GM19240 (cell line): ENCODE results near the gene NAT14.
"Not testable (repeated sequence)": the region's sequence is repeated elsewhere in the genome, so short reads cannot be mapped to it uniquely, and the experiment has no call there.

Experiments used
- DNase-seq: peaks from one replicate; pipeline ENCODE4 v3.0.0; 2011; ENCODE audit warnings: low spot score; ENCODE audit not compliant: insufficient read length

The NAT14 gene

GRCh38 chr19:55486971-55487923 is 2.3 kb downstream of the NAT14 start:
- DNase-seq: no peak

- no peak for DNase-seq
These were observed 3.1 kb downstream of the NAT14 start, which contains the start of gene SSC5D for GRCh38 chr19:55487924-55488687. TSS of gene SSC5D (plus strand) at chr19:55488436. CDS start at chr19:55488590, 154 bp downstream.

GRCh38 chr19:55488986-55489710 is 4.2 kb downstream of the NAT14 start:
- no peak for DNase-seq

- no peak for DNase-seq
These were observed 4.9 kb downstream of the NAT14 start for GRCh38 chr19:55489711-55490477.

GRCh38 chr19:55490478-55491432 is 5.8 kb downstream of the NAT14 start:
- no peak for DNase-seq

GRCh38 chr19:55491546-55492360 is 6.8 kb downstream of the NAT14 start:
- DNase-seq: no peak

GRCh38 chr19:55492362-55492944 is 7.5 kb downstream of the NAT14 start:
- no peak for DNase-seq

GRCh38 chr19:55493052-55493644 is 8.2 kb downstream of the NAT14 start:
- no peak for DNase-seq

GRCh38 chr19:55493645-55494171 is 8.7 kb downstream of the NAT14 start:
- no peak for DNase-seq

GRCh38 chr19:55494172-55494761 is 9.3 kb downstream of the NAT14 start:
- DNase-seq: no peak

- DNase-seq: no peak
These were observed 10.8 kb downstream of the NAT14 start for GRCh38 chr19:55495646-55496349.

- DNase-seq: not testable (repeated sequence)
These were observed 11.8 kb downstream of the NAT14 start for GRCh38 chr19:55496820-55497219.

- DNase-seq: no peak
These were observed 12.8 kb downstream of the NAT14 start for GRCh38 chr19:55497763-55498162.

GRCh38 chr19:55498246-55498840 is 13.4 kb downstream of the NAT14 start:
- no peak for DNase-seq

- DNase-seq: no peak
These were observed 15.5 kb downstream of the NAT14 start for GRCh38 chr19:55500368-55500952.
